Sigmoid colon (tissue), 4 donors: ENCODE results near the gene KCNJ16.

Experiments used
- CTCF ChIP-seq, 4 experiments: fragments of 450-650 bp in 3 of 4; fragments of 200-600 bp in 1 of 4; IDR thresholded peaks; one replicate each; pipeline ENCODE4 v1.5.1; 2016 to 2019; ENCODE audit warnings: antibody characterized with exemption in 4 of 4, mild to moderate bottlenecking in 3 of 4, moderate library complexity in 2 of 4
- EP300 ChIP-seq, 4 donors: sonication (generic); formaldehyde crosslinking; IDR thresholded peaks; one replicate each; pipeline ENCODE4 v1.6.1; 2017; ENCODE audit warnings: antibody characterized with exemption in 4 of 4
- POLR2AphosphoS5 ChIP-seq, 4 donors: sonication (generic); formaldehyde crosslinking; IDR thresholded peaks; one replicate each; pipeline ENCODE4 v1.6.1; 2017; ENCODE audit warnings: antibody characterized with exemption in 4 of 4

DNA sequence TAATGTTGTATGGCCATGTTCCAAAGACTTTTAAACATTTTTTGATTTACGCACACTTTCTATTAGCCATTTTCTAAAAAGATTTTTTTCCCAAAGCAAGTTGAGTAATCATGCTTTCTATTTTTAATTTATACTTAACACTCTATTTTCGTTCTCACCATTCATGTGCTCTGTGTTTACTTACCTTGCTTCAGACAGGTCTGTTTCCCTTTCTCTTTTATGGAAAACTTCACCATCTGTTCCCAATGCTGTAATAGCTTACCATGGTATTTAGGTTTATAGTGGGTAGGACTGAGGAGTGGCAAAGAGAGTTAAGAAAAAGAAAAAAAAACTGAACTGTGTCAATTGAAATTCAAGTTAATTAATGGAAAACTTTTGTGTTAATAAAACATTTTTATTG is 37.5 kb upstream of the KCNJ16 start:
- TF ChIP-seq CTCF (IDR thresholded peaks at IDR 0.05) (no peak), POLR2AphosphoS5 (IDR thresholded peaks at IDR 0.05) (no peak), EP300 (IDR thresholded peaks at IDR 0.05) (no peak)
